HG03520 (cell line): ENCODE measurements around the gene RIT2.

Source experiments
- ATAC-seq: cut with Tn5 transposase; IDR thresholded peaks from one replicate; pipeline ENCODE4 v1.9.1; 2021; ENCODE audit warnings: mild to moderate bottlenecking, moderate library complexity; ENCODE audit not compliant: unreplicated experiment

The RIT2 gene

GRCh38 chr18:42937436-42937835 lies 178.0 kb downstream of the RIT2 start:
- ATAC-seq: no peak

GRCh38 chr18:42936289-42936688 lies 179.2 kb downstream of the RIT2 start:
- peak; percentile 75 for ATAC-seq

- ATAC-seq: no peak
These were observed 184.0 kb downstream of the RIT2 start for GRCh38 chr18:42931491-42931890.

- ATAC-seq: no peak
These were observed 185.6 kb downstream of the RIT2 start for GRCh38 chr18:42929857-42930256.

- ATAC-seq: no peak
These were observed 186.3 kb downstream of the RIT2 start for GRCh38 chr18:42929181-42929580.

- no peak for ATAC-seq
These were observed 190.4 kb downstream of the RIT2 start for GRCh38 chr18:42925036-42925435.

- ATAC-seq: no peak
These were observed 193.1 kb downstream of the RIT2 start for GRCh38 chr18:42922363-42922762.

GRCh38 chr18:42921226-42921737 lies 194.2 kb downstream of the RIT2 start:
- ATAC-seq: no peak

- ATAC-seq: no peak
These were observed 194.9 kb downstream of the RIT2 start for GRCh38 chr18:42920621-42921020.

GRCh38 chr18:42915299-42915698 lies 200.2 kb downstream of the RIT2 start:
- ATAC-seq: no peak

GRCh38 chr18:42914476-42914875 lies 201.0 kb downstream of the RIT2 start:
- no peak for ATAC-seq

GRCh38 chr18:42909095-42909494 lies 206.4 kb downstream of the RIT2 start:
- no peak for ATAC-seq

GRCh38 chr18:42906761-42907160 lies 208.7 kb downstream of the RIT2 start:
- no peak for ATAC-seq

- no peak for ATAC-seq
These were observed 214.3 kb downstream of the RIT2 start for GRCh38 chr18:42901161-42901560.

GRCh38 chr18:42893977-42894376 lies 221.5 kb downstream of the RIT2 start:
- no peak for ATAC-seq

- no peak for ATAC-seq
These were observed 223.3 kb downstream of the RIT2 start for GRCh38 chr18:42892181-42892580.

GRCh38 chr18:42891705-42892104 lies 223.8 kb downstream of the RIT2 start:
- no peak for ATAC-seq

GRCh38 chr18:42883169-42883568 lies 232.3 kb downstream of the RIT2 start:
- no peak for ATAC-seq

GRCh38 chr18:42882122-42882521 lies 233.4 kb downstream of the RIT2 start:
- no peak for ATAC-seq

GRCh38 chr18:42872838-42873237 lies 242.6 kb downstream of the RIT2 start:
- ATAC-seq: no peak

- ATAC-seq: no peak
These were observed 250.6 kb downstream of the RIT2 start for GRCh38 chr18:42864876-42865275.

- no peak for ATAC-seq
These were observed 254.2 kb downstream of the RIT2 start for GRCh38 chr18:42861271-42861670.

- ATAC-seq: no peak
These were observed 254.9 kb downstream of the RIT2 start for GRCh38 chr18:42860548-42860947.

GRCh38 chr18:42860011-42860410 lies 255.5 kb downstream of the RIT2 start:
- ATAC-seq: no peak
